ENCODE data around the gene FGR. TPM values are rescaled to one million over a fixed set of nuclear protein-coding genes. Genes with fewer than 3 reads are reported as not detected.
"Not testable (repeated sequence)": the region's sequence is repeated elsewhere in the genome, so short reads cannot be mapped to it uniquely, and the experiment has no call there.

Gene FGR
- total RNA-seq, result 100 to 1,000 TPM in 1 of 2 donors, 10 to 100 TPM in 1; 44.6 to 126 TPM
- polyA plus RNA-seq (ENCODE audit: insufficient read length in 6 of 6), result 1 to 10 TPM; 3.1 to 4.9 (median 4.5) TPM
- long read RNA-seq, donor 1, result 0 reads
- long read RNA-seq, donor 2, result 0 reads
- long read RNA-seq, donor 3, partial matches to known transcripts, result 0 of 2 reads
- long read RNA-seq, donor 3, other reads (novel, unspliced or antisense), result 0 of 2 reads
- long read RNA-seq, donor 4, transcript FGR-203 (13 exons, 2,729 nt), result major isoform, 6 of 12 reads
- long read RNA-seq, donor 4, partial matches to known transcripts, result 1 of 12 reads
- long read RNA-seq, donor 4, other reads (novel, unspliced or antisense), result 5 of 12 reads
- long read RNA-seq, donor 5, result 0 reads
- long read RNA-seq, donor 6, result 0 reads
- long read RNA-seq, donor 7, result 0 reads
- long read RNA-seq, donor 8, partial matches to known transcripts, result 0 of 2 reads
- long read RNA-seq, donor 8, other reads (novel, unspliced or antisense), result 0 of 2 reads
- long read RNA-seq, donor 9, result 0 reads
- long read RNA-seq, donor 10, transcript FGR-203 (13 exons, 2,729 nt), result major isoform, 16 of 29 reads
- long read RNA-seq, donor 10, partial matches to known transcripts, result 1 of 29 reads
- long read RNA-seq, donor 10, other reads (novel, unspliced or antisense), result 9 of 29 reads
- long read RNA-seq, donor 11, result 0 reads
- long read RNA-seq, donor 12, result 0 reads

- Histone ChIP-seq H3K27me3 (peaks cover 0 to 14% of the 10 kb centered on the region in 2 donors), H3K4me3 (peak within 1 kb of the TSS; percentile 34 to 63), H3K4me1 (peaks cover 0 to 69% of the 10 kb centered on the region in 2 donors), H3K36me3 (no peaks in the 10 kb centered on the region), H3K27ac (peak within 1 kb of the TSS; percentile 78 to 95), H3K9me3 (no peaks in the 10 kb centered on the region)
- DNase-seq (peak in 2 of 4 donors; percentile 73 to 96), ATAC-seq (peak; percentile 41)
- intact Hi-C loops (cut with DNase I), result no loop called here
- peak in 1 of 2 donors; percentile 10 for TF ChIP-seq CTCF (IDR thresholded peaks at IDR 0.05)
These were observed at the start of gene FGR for GRCh38 chr1:27634985-27635367. Gene FGR (minus strand): TSS chr1:27635185. CDS start chr1:27623916, 11,269 bp downstream.

GRCh38 chr1:27684176-27684575, 49.2 kb upstream of the FGR start:
- DNase-seq (no peak), ATAC-seq (no peak)
- Histone ChIP-seq H3K27ac (no peak overlapping the region), H3K27me3 (no peaks in the 10 kb centered on the region), H3K36me3 (no peaks in the 10 kb centered on the region), H3K9me3 (peaks cover 0 to 28% of the 10 kb centered on the region in 2 donors), H3K4me3 (no peak overlapping the region), H3K4me1 (no peaks in the 10 kb centered on the region)
- no peak for TF ChIP-seq CTCF (IDR thresholded peaks at IDR 0.05)
- intact Hi-C loops (cut with DNase I), result no loop called here

GRCh38 chr1:27682351-27682944, 47.5 kb upstream of the FGR start:
- no peak overlapping the region for H3K27ac ChIP-seq
- no peak for ATAC-seq
- TF ChIP-seq CTCF (IDR thresholded peaks at IDR 0.05), result no peak

GRCh38 chr1:27681580-27681979, 46.6 kb upstream of the FGR start:
- DNase-seq; intact Hi-C loops (cut with DNase I); H3K27ac ChIP-seq; H3K36me3 ChIP-seq; H3K4me3 ChIP-seq; H3K27me3 ChIP-seq; ATAC-seq; H3K4me1 ChIP-seq: not testable (repeated sequence)
- H3K9me3 ChIP-seq, result peaks cover 0 to 28% of the 10 kb centered on the region in 2 donors

More at GRCh38 chr1:27682351-27682944, 47.5 kb upstream of the FGR start:
- peaks cover 0 to 28% of the 10 kb centered on the region in 2 donors for H3K9me3 ChIP-seq
- no peaks in the 10 kb centered on the region for H3K4me1 ChIP-seq
- H3K36me3 ChIP-seq, result no peaks in the 10 kb centered on the region
- no peak overlapping the region for H3K4me3 ChIP-seq
- no peaks in the 10 kb centered on the region for H3K27me3 ChIP-seq
- intact Hi-C loops (cut with DNase I), result no loop called here
- DNase-seq, result no peak

- H3K4me1 ChIP-seq; H3K27me3 ChIP-seq; H3K36me3 ChIP-seq; H3K27ac ChIP-seq; H3K4me3 ChIP-seq; intact Hi-C loops (cut with DNase I); ATAC-seq; DNase-seq: not testable (repeated sequence)
- H3K9me3 ChIP-seq, result peaks cover 0 to 28% of the 10 kb centered on the region in 2 donors
These were observed 45.3 kb upstream of the FGR start for GRCh38 chr1:27680225-27680791.
